OCI-LY3 (cell line): ENCODE results near the gene PRKCD.

ENCODE experiments used
- EZH2phosphoT487 ChIP-seq: fragments of 200-600 bp; shearing (Covaris generic); IDR thresholded peaks from 2 replicates; pipeline ENCODE4 v1.6.1; 2018; ENCODE audit warnings: antibody characterized with exemption, mixed run types, low read depth
- TF ChIP-seq, protein P1 (sequence below): fragments of 200-600, 300-600 bp; sonication (generic); IDR thresholded peaks from 2 replicates; pipeline ENCODE4 v1.5.1; 2014; ENCODE audit warnings: antibody characterized with exemption, low read length, low read depth

DNA sequence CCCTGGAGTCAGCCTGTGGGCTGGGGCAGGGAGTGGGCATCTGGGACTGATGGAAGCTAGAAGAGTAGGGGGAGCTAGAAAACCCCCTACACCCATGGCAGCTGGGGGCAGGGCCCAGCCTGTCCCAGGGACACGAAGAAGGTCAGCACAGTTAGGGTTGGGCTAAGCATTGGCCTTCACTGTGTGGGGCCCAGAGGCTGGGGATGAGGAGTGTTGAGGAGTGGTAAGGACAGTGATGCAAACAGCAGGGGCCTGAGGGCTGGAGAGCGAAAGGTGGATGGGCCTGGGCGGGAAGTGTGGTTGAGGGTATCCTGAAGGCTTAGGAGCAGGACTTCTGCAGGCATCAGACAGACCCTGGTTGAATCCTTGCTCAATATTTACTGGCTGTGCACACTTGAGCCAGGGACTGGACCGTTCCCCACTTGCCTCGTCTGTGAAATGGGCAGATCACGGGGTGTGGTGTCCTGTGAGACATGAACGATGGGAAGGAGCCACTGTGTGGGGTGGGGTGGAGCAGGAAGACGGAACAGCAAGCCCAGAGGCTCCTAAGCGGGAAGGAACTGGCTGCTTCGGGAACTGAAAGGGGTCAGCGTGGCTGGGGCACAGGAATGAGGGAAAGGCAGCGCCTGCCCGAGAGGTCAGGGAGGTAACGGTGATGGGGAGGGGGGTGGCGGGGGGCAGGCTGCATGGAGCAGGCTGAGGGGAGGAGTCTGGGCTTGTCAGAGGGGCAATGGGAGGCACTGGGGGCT, 7.3 kb downstream of the PRKCD start:
- TF ChIP-seq, protein P1, sequence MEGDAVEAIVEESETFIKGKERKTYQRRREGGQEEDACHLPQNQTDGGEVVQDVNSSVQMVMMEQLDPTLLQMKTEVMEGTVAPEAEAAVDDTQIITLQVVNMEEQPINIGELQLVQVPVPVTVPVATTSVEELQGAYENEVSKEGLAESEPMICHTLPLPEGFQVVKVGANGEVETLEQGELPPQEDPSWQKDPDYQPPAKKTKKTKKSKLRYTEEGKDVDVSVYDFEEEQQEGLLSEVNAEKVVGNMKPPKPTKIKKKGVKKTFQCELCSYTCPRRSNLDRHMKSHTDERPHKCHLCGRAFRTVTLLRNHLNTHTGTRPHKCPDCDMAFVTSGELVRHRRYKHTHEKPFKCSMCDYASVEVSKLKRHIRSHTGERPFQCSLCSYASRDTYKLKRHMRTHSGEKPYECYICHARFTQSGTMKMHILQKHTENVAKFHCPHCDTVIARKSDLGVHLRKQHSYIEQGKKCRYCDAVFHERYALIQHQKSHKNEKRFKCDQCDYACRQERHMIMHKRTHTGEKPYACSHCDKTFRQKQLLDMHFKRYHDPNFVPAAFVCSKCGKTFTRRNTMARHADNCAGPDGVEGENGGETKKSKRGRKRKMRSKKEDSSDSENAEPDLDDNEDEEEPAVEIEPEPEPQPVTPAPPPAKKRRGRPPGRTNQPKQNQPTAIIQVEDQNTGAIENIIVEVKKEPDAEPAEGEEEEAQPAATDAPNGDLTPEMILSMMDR = no peak
- TF ChIP-seq EZH2phosphoT487 = no peak
